ENCODE results near the gene NRXN3.

The NRXN3 gene

GRCh38 chr14:78714711-78715110 lies 544.5 kb downstream of the NRXN3 start:
- Mint-ChIP-seq H3K9me3 (no peaks in the 10 kb centered on the region), H3K27me3 (ENCODE audit: low read depth) (no peaks in the 10 kb centered on the region), H3K4me1 (no peaks in the 10 kb centered on the region), H3K36me3 (ENCODE audit: low read depth) (no peaks in the 10 kb centered on the region), H3K27ac (no peak overlapping the region), H3K4me3 (no peak overlapping the region)
- TF ChIP-seq CTCF (IDR thresholded peaks at IDR 0.05; ENCODE audit: unreplicated experiment in 3 of 3) = no peak

DNA sequence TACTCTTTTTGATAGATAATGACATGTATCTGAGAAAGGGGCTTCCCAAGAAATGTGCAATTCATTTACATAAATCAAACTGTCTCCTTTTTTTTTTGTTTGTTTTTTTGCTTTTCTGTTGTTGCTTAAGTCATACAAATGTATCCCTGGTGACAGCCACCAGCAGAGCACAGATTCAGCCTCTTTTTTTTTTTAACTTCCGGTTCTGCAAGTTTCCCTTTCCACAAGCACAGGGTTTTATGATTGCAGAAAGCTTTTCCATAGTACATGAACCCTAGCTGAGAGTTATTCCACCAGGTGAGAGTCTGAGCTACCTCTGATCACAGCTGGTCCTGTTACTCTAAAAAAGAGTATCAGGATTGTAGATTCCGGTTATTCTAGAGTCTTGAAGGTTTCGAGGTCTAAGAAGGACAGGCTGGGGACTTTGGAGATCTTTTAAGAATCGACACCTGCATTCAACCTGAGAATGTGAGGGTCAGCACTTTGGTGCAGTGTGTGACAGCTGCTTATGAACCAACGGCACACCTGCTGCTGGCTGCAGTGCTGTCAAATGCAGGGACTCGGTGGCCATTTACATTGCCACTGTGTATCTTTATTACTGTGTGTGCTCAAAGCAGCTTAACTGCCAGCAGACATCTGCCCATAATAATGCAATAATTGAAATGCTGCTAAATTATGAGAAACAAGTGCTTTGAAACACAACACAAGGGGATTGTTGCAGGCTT lies 551.7 kb downstream of the NRXN3 start:
- Mint-ChIP-seq H3K4me3 (no peak overlapping the region), H3K36me3 (ENCODE audit: low read depth) (no peaks in the 10 kb centered on the region), H3K27me3 (ENCODE audit: low read depth) (peaks cover 5% of the 10 kb centered on the region), H3K9me3 (no peaks in the 10 kb centered on the region), H3K27ac (no peak overlapping the region), H3K4me1 (no peaks in the 10 kb centered on the region)
- TF ChIP-seq CTCF (IDR thresholded peaks at IDR 0.05; ENCODE audit: unreplicated experiment in 3 of 3) = no peak

GRCh38 chr14:78725086-78725485 lies 554.9 kb downstream of the NRXN3 start:
- Mint-ChIP-seq H3K9me3 (no peaks in the 10 kb centered on the region), H3K27ac (no peak overlapping the region), H3K4me3 (no peak overlapping the region), H3K27me3 (ENCODE audit: low read depth) (peaks cover 5% of the 10 kb centered on the region), H3K4me1 (no peaks in the 10 kb centered on the region), H3K36me3 (ENCODE audit: low read depth) (no peaks in the 10 kb centered on the region)
- no peak for TF ChIP-seq CTCF (IDR thresholded peaks at IDR 0.05; ENCODE audit: unreplicated experiment in 3 of 3)

- Mint-ChIP-seq H3K4me3 (no peak overlapping the region), H3K4me1 (no peaks in the 10 kb centered on the region), H3K27ac (no peak overlapping the region), H3K9me3 (no peaks in the 10 kb centered on the region), H3K27me3 (ENCODE audit: low read depth) (peaks cover 22% of the 10 kb centered on the region), H3K36me3 (ENCODE audit: low read depth) (no peaks in the 10 kb centered on the region)
- TF ChIP-seq CTCF (IDR thresholded peaks at IDR 0.05; ENCODE audit: unreplicated experiment in 3 of 3) = no peak
Measured at GRCh38 chr14:78737116-78737515, 566.9 kb downstream of the NRXN3 start.

- TF ChIP-seq CTCF (IDR thresholded peaks at IDR 0.05; ENCODE audit: unreplicated experiment in 3 of 3) = no peak
- Mint-ChIP-seq H3K4me3 (no peak overlapping the region), H3K36me3 (ENCODE audit: low read depth) (no peaks in the 10 kb centered on the region), H3K9me3 (no peaks in the 10 kb centered on the region), H3K27me3 (ENCODE audit: low read depth) (peaks cover 22% of the 10 kb centered on the region), H3K27ac (no peak overlapping the region), H3K4me1 (no peaks in the 10 kb centered on the region)
Measured at GRCh38 chr14:78737601-78738000, 567.4 kb downstream of the NRXN3 start.

- Mint-ChIP-seq H3K27ac (no peak overlapping the region), H3K4me3 (no peak overlapping the region)
- TF ChIP-seq CTCF (IDR thresholded peaks at IDR 0.05; ENCODE audit: unreplicated experiment in 3 of 3) = no peak
Measured at GRCh38 chr14:78746086-78746595, 576.0 kb downstream of the NRXN3 start.

More at GRCh38 chr14:78746086-78746595, 576.0 kb downstream of the NRXN3 start:
- Mint-ChIP-seq H3K4me1 (no peaks in the 10 kb centered on the region), H3K36me3 (ENCODE audit: low read depth) (no peaks in the 10 kb centered on the region), H3K9me3 (no peaks in the 10 kb centered on the region), H3K27me3 (ENCODE audit: low read depth) (no peaks in the 10 kb centered on the region)
